AML-193 (cell line): ENCODE results near the gene CACNA2D2.
A peak's percentile ranks its signal among the peaks of the same experiment; 100 is the strongest.

Source experiments
- DNase-seq, 2 experiments: peaks; one replicate each; lab custom pipeline; 2025; lab: John Stamatoyannopoulos, UW

The CACNA2D2 gene

GRCh38 chr3:50393061-50393460, 110.4 kb downstream of the CACNA2D2 start:
- no peak for DNase-seq

DNA sequence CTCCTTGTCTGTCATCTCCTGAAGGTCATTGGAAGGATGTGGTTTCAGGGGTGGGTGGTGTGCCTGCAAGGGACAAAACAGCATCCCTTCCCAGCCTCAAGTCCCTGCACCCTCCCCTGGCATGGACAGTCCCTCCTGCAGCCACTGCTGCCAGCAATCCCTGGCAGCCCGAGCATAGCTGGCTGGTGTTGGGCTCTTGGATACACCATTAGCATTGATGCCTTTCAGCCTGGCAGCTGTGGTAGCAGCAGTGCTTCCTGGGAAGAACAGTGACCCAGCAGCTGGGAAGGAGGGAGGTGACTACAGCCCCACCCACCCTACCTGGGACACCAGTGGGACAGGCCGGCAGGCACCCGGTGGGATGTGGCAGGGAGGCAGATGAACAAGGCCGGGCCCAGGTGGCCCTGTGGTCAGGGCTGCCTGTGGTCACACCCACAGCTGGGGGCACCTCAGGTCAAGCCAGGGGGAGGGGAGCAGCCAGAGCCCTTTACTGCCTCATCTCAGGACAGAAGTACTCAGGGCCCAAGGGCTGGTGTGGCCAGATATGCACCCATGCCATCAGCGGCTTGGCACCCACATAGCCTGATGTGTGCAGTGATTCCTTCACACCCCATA, 111.2 kb downstream of the CACNA2D2 start:
- DNase-seq = no peak

- no peak for DNase-seq
These were observed 112.8 kb downstream of the CACNA2D2 start for GRCh38 chr3:50390508-50391224.

GRCh38 chr3:50389414-50389767, 114.0 kb downstream of the CACNA2D2 start:
- no peak for DNase-seq

DNA sequence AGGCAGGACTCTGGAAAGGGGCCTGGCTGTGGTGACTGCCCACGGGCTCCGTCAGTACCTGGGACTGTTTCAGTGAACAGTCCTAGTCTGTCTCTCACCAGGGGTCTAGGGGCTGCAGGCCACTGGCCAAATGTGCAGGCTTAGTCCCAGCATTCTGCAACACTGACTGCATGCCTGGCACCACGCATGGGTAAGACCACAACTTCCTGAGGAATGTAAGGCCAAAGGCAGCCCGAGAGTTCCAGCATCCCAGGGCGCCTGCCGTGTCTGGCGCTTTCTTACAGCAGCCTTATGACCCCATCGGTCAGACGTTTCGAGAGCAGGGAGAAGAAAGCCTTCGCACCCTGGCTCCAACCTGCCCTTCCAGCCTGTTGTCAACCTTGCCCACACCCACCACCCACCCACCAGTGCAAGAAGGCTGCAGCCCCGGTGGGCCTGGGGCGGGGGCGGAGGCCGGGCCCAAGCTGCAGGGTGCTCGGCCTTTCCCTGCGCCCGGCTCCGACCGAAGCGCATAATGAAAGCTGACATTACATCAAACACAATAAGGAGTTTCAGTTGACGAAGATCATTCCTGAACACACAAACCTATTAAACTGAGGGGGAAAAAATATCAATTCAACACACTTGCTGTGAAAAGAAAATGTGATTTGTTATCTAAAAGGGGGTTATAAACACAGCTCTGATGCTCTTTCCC, 114.6 kb downstream of the CACNA2D2 start:
- no peak for DNase-seq

GRCh38 chr3:50388016-50388719, 115.3 kb downstream of the CACNA2D2 start:
- no peak for DNase-seq

DNA sequence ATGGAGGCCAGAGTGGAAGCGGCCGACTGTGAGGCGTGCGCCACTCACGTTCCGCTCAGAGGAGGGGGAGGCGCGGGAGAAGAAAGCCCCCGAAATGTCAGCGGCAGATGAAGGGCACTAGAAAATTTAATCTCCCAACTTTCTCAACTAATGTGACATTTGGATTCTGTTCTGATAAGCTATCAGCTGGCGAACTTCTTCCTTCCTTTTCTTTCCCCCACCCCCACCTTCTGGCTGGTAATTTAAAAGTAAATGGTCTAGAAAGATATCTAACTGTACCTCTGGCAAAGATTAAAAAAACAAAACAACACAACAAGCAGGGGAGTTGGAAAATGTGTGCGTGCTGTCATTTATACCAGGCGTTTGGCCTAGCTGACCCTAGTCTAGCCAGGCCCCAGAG, 117.7 kb downstream of the CACNA2D2 start:
- DNase-seq = no peak

DNA sequence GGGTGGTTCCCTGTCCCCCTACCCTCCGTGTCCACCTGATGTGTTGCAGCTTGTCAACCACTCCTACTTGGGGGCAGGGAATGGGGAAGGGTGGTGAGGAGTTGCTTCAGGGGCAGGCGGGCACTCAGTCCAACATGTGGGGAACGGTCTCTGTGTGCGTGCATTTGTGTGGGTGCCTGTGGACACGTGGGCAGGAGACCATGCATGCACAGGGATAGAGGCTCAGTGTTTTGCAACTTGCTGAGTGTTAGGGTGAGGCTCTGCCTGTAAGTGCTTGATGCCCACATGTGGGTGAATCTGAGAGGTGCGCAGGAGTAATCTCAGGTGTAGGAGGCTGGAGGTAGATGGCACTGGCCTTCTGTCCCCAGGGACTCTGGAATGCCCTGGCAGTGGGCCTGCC, 119.7 kb downstream of the CACNA2D2 start:
- DNase-seq = no peak

- no peak for DNase-seq
These were observed 120.7 kb downstream of the CACNA2D2 start for GRCh38 chr3:50382722-50383121.

- no peak for DNase-seq
These were observed 122.1 kb downstream of the CACNA2D2 start for GRCh38 chr3:50381383-50381782.

DNA sequence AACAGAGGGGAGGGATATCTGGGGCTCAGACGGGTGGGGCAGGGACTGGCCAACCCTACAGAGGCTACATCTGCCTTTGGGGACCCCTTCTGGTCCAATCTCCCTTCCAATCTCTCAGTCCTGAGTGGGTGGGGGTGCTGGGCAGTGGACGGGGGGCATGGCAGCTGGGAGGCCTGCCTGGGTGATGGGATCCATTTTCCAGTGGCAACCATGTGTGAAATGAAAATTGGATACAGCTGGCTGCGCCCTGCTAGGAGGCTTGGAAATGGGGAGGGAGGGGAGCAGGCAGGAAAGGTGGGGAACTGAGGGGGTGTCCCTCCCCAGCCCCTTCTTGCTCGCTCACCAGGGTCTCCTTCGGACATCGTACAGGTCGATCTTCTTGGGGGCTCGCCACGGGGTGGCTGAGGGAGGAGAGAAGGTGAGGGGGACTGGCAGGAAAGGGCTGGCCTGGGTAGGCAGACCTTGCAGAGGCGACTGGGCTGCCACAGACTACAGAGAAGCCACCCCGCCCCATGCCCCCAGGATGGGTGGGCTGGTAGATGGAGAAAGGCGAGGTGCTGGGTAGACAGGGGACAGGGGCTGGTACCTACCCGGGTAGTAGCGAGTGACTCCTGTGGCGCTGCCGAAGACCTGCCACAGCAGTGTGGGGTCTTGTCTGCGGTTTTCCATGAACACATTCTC, 122.9 kb downstream of the CACNA2D2 start:
- no peak for DNase-seq

GRCh38 chr3:50378757-50379156, 124.7 kb downstream of the CACNA2D2 start:
- DNase-seq = no peak

DNA sequence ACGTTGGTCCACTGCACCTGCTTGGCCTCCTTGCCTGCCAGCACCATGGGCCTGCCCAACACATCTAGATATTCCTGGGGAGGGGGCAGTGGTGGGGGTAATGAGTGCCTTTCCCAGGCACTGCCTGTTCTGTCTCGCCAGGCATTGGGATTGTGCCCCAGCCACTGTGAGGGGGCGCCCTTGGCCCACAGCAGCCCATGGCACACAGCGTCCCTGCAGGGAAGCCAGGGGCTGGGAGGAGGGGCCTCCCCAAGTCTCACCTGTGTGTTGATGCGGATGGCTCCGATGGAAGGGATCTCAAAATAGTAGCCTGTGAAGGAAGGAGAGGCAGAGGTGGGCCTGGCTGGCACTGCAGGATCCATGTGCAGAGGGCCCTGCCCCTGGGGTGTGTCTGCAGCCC, 125.4 kb downstream of the CACNA2D2 start:
- no peak for DNase-seq

GRCh38 chr3:50375258-50375931, 128.0 kb downstream of the CACNA2D2 start:
- DNase-seq = no peak

- DNase-seq = no peak
These were observed 128.8 kb downstream of the CACNA2D2 start for GRCh38 chr3:50374363-50375257.

DNA sequence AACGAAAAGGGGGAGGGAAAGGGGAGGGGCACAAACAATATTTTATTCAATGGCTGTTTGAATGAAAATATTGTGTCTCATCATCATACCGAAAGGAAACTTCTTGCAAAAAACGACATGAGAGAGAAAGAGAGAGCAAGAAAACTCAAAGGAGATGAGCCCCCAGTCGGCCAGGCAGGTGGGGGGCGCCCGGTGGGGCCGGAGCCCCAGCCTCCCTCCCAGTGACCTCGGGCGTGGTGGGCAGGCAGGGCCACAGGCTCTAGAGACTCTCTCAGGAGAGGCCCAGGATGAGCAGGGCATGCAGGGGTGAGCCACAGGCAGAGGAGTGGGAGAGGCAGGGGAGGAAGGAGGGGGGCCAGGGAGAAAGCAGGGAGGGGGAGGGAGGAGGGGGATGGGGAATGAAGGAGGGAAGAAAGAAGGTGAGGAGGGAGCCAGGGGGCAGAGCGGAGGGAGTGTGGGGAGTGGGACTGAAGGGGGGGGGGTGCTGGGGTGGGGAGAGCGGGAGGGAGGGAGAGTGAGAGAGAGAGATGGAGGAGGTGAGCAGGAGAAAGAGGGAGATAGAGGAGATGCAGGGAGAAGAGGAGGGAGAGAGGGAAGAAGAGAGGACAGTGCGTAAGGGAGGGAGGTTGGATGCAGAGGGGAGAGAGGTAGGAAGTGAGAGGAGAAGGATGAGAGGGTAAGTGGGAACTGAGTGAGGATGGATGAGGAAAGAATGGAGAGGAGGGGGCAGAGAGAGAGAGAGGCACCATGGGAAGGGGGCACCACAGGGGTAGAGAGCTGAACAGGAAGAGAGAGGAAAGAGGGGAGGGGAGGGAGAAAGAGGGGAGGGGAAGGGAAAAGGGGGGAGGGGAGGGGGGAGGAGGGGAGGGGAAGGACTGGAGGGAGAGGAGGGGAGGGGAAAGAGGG, 130.0 kb downstream of the CACNA2D2 start:
- DNase-seq = no peak

DNA sequence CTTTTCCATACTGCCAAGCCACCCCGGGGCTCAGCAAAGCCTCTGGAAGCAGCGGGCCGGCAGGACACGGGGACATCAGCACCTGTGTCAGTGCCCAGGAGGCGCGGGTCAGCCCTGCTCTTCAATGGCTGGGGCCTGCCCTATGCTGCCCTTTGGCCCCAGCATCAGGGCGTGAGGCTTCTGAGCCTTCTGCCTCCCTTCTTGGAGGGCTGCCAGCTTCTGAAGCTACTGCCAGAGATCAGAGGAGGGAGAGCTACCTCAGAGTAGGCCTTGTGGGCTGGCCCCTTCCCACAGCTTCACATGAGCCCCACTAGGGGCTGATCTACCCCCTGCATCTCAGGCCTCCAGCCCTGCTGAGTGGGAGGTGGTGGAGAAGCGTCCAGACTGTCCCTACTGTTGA, 131.1 kb downstream of the CACNA2D2 start:
- DNase-seq = no peak

- no peak for DNase-seq
These were observed 132.2 kb downstream of the CACNA2D2 start for GRCh38 chr3:50371133-50371685.

- DNase-seq = peak in 1 of 2 experiments; percentile 20
These were observed 132.8 kb downstream of the CACNA2D2 start for GRCh38 chr3:50370594-50370993.
